HG03439 (cell line): Measurements from ENCODE around the gene FHOD3.
"Not testable (repeated sequence)": the region's sequence is repeated elsewhere in the genome, so short reads cannot be mapped to it uniquely, and the experiment has no call there.

Experiments used
- ATAC-seq: cut with Tn5 transposase; IDR thresholded peaks from one replicate; pipeline ENCODE4 v1.9.1; 2021; ENCODE audit warnings: mild to moderate bottlenecking, moderate library complexity; ENCODE audit not compliant: unreplicated experiment

FHOD3 gene

DNA sequence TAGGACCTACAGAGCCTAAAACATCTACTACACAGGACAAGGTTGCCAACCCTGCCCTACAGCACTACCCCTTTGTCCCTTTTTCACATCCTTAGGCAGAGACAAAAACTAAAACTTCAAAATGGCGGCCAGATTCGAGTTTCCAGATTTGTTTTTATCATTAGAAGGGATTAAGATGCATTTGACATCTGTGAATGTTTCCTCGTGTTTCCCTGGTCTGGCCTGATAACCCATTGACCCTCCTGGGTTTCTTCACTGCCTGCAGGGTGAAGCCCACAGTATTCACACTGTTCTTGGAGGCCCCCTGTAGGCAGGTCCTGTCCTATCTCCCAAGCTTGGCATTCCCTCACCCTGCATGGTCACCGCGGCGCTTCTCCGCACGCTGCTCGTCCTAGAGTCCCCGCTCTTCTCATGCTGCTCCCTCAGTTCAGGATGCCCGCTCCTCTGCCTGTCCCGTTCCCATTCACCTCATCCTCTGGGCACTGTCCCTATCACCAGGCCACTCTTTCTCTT is 463.7 kb downstream of the FHOD3 start:
- no peak for ATAC-seq

DNA sequence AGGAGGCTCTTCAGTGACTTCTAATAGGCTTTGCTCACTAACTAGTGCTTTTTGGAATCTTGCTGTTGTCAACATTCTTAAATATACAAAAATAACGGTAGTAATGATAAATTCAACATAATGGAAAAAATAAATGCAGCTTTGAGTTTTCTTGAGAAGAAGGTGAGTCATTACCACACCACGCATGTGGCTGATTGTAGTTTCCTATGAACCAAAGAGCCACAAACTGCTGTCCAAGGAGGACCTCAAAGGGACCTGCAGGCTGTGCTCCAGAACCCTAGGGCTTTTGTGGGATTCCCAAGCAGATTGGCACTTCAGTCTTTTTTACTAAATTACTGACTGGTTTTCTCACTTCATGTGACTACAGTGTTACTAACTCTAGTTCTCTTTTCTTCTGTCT is 464.6 kb downstream of the FHOD3 start:
- ATAC-seq, result no peak

DNA sequence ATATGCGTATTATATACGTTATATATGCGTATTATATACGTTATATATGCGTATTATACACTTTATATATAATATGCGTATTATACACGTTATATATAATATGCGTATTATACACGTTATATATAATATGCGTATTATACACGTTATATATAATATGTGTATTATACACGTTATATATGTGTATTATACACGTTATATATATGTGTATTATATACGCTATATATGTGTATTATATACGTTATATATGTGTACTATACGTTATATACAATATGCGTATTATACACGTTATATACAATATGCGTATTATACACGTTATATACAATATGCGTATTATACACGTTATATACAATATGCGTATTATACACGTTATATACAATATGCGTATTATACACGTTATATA is 465.5 kb downstream of the FHOD3 start:
- not testable (repeated sequence) for ATAC-seq

- ATAC-seq, result no peak
Observed at GRCh38 chr18:36766836-36767235, 469.3 kb downstream of the FHOD3 start.

- ATAC-seq, result no peak
Observed at GRCh38 chr18:36769172-36769571, 471.7 kb downstream of the FHOD3 start.

GRCh38 chr18:36769611-36770314 is 472.2 kb downstream of the FHOD3 start:
- ATAC-seq, result no peak

GRCh38 chr18:36770315-36770946 is 472.9 kb downstream of the FHOD3 start:
- no peak for ATAC-seq

DNA sequence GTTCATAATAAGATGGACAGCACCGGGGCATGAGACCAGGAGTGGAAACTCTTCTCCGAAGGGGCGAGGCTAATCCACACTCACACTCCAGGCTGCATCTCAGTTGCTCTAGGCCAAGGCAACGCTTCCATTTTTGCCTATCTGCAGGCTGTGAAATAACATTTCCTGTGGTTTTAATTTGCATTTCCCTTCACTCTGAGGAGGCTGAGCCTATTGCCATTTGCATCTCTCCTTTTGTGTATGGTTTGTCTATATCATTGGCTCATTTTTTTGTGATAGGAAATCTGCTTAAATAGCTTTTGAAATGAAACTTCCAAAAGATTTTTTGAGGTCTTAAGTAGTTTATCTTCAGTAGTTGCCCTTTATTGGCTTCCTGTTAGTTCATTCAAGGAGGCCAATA is 473.7 kb downstream of the FHOD3 start:
- no peak for ATAC-seq

GRCh38 chr18:36772241-36772723 is 474.8 kb downstream of the FHOD3 start:
- no peak for ATAC-seq

- no peak for ATAC-seq
Observed at GRCh38 chr18:36775396-36775795, 477.9 kb downstream of the FHOD3 start.

GRCh38 chr18:36776650-36777049 is 479.1 kb downstream of the FHOD3 start:
- ATAC-seq, result no peak

GRCh38 chr18:36777566-36777965 is 480.1 kb downstream of the FHOD3 start:
- ATAC-seq, result no peak

GRCh38 chr18:36780748-36781147 is 483.2 kb downstream of the FHOD3 start:
- ATAC-seq, result no peak

DNA sequence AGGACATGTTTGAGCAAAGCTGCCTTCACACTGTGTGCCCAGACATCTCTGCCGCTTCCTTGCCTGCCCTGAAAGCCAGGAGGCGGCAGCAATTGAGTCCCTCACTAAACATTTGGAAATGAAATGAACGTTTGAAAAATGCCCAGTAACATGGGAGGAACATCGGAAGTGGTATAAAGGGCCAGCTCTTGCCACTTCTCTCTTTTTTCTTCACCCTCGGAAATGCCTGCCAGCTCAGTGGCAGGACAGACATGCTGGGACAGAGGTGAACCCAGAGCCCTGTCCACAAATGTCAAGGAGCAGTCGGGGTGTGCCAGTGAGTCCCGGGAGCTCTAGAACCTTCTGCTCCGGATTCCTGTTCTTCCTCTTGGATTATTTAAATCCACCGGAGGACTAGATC is 485.2 kb downstream of the FHOD3 start:
- ATAC-seq, result no peak

- no peak for ATAC-seq
Observed at GRCh38 chr18:36783792-36784191, 486.3 kb downstream of the FHOD3 start.

- ATAC-seq, result no peak
Observed at GRCh38 chr18:36786686-36787085, 489.2 kb downstream of the FHOD3 start.

GRCh38 chr18:36792634-36793283 is 495.2 kb downstream of the FHOD3 start:
- ATAC-seq, result no peak

DNA sequence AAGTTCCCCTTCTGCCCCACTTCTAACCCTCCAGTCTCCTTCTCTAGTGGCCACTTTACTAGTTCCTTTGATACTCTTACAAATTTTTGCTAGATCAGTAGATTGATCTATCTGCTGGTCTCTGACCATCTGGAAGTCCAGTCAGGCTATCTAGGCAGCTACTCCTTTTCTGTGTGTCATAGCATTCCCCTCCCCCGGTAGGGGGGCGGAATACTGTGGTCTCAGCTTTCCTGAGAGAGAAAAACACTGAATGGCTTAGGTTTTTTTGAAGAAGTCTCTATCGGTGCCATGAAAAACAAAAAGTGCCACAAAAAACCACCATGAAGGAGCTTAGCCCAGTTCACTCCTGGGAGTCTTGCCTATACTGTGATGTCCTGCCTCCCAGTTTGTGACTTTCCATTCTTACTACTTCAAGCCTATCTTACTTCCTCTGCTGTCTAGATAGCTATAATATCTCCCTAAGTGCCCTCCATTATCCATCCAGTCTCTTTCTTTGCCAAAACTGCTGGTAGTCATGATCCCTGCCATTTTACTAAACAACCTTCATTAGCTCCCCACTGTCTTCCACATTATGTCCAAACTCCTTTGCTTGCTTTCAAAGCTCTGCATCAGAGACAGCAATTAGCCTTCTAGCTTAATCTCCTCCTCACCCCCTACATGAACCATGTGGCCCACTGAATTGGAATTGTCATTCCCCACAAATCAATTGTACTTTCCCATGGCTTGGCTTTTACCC is 501.4 kb downstream of the FHOD3 start:
- ATAC-seq, result no peak

DNA sequence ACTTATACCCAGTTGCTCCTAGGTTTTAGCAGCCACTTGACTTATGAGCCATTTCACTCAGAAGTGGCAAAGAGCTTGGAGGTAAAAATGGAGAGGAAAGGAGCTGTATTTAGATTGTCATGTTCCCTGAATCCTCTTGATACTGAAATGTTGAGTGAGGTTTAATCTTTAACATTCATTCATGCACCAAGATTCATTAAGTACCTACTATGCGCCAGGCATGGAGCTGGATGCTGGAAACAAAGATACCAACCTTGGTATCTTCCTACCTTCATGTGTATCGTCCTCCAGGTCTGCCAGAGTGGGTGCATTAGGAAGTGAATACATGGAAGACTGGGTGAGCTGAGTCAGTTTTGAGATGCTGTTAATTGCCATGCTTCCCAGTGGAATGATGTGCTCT is 507.6 kb downstream of the FHOD3 start:
- ATAC-seq, result no peak

DNA sequence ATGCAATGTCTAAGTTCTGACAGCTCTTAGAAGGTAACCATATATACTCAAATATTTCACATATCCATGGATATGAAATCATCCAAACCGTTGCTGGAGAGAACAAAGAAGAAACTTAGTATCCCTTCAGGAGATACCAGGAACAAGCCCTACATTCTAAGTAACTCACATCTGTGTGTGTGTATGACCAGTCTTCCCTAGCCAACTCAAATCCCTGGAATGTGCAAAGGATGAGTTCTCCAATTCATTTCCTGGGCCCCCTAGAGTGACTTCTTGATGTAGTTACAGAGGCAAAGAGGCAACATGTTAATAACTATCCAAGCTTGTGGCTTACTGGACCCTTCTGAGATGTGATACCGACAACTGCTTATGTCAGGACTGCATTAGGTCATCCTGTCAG is 511.2 kb downstream of the FHOD3 start:
- ATAC-seq, result no peak
